ENCODE measurements around the gene FCHSD2.
"Not testable (repeated sequence)": the region's sequence is repeated elsewhere in the genome, so short reads cannot be mapped to it uniquely, and the experiment has no call there.

FCHSD2 gene

GRCh38 chr11:73135346-73136284 lies 6.5 kb downstream of the FCHSD2 start:
- no peak overlapping the region for H3K4me3 ChIP-seq (replicated peaks; ENCODE audit: low read depth, low read length)
- no peak for TF ChIP-seq CTCF (IDR thresholded peaks at IDR 0.05; ENCODE audit: low read length, missing control alignments)
- no peak for DNase-seq (ENCODE audit: low read depth)

GRCh38 chr11:73132349-73132748 lies 9.8 kb downstream of the FCHSD2 start:
- DNase-seq (ENCODE audit: low read depth); H3K4me3 ChIP-seq (replicated peaks; ENCODE audit: low read depth, low read length): not testable (repeated sequence)

- TF ChIP-seq CTCF (IDR thresholded peaks at IDR 0.05; ENCODE audit: low read length, missing control alignments): no peak
- no peak overlapping the region for H3K4me3 ChIP-seq (replicated peaks; ENCODE audit: low read depth, low read length)
- DNase-seq (ENCODE audit: low read depth): no peak
These were observed 11.9 kb downstream of the FCHSD2 start for GRCh38 chr11:73130181-73130580.

GRCh38 chr11:73129198-73129597 lies 12.9 kb downstream of the FCHSD2 start:
- H3K4me3 ChIP-seq (replicated peaks; ENCODE audit: low read depth, low read length): no peak overlapping the region
- no peak for DNase-seq (ENCODE audit: low read depth)
- no peak for TF ChIP-seq CTCF (IDR thresholded peaks at IDR 0.05; ENCODE audit: low read length, missing control alignments)

GRCh38 chr11:73126804-73127480 lies 15.2 kb downstream of the FCHSD2 start:
- DNase-seq (ENCODE audit: low read depth): no peak
- no peak overlapping the region for H3K4me3 ChIP-seq (replicated peaks; ENCODE audit: low read depth, low read length)
- no peak for TF ChIP-seq CTCF (IDR thresholded peaks at IDR 0.05; ENCODE audit: low read length, missing control alignments)

GRCh38 chr11:73124800-73125199 lies 17.3 kb downstream of the FCHSD2 start:
- TF ChIP-seq CTCF (IDR thresholded peaks at IDR 0.05; ENCODE audit: low read length, missing control alignments): no peak
- H3K4me3 ChIP-seq (replicated peaks; ENCODE audit: low read depth, low read length): no peak overlapping the region
- DNase-seq (ENCODE audit: low read depth): no peak

- H3K4me3 ChIP-seq (replicated peaks; ENCODE audit: low read depth, low read length); DNase-seq (ENCODE audit: low read depth): not testable (repeated sequence)
These were observed 18.2 kb downstream of the FCHSD2 start for GRCh38 chr11:73123892-73124291.

Measured in fibroblast of pulmonary artery (primary cell).